ENCODE measurements around the gene ZBTB1.

Gene ZBTB1

GRCh38 chr14:64504310-64504896, at the start of gene ZBTB1:
TSS of gene ZBTB1 (plus strand) at chr14:64504770. CDS start at chr14:64521505, 16,735 bp downstream.
- peak; percentile 75 for DNase-seq (ENCODE audit: low spot score)

- DNase-seq (ENCODE audit: low spot score): no peak
These were observed 45.0 kb upstream of the ZBTB1 start for GRCh38 chr14:64459405-64460136.

- no peak for DNase-seq (ENCODE audit: low spot score)
These were observed 43.3 kb upstream of the ZBTB1 start for GRCh38 chr14:64461221-64461620.

GRCh38 chr14:64463195-64463594, 41.4 kb upstream of the ZBTB1 start:
- no peak for DNase-seq (ENCODE audit: low spot score)

- no peak for DNase-seq (ENCODE audit: low spot score)
These were observed 40.7 kb upstream of the ZBTB1 start for GRCh38 chr14:64463873-64464272.

- DNase-seq (ENCODE audit: low spot score): no peak
These were observed 39.9 kb upstream of the ZBTB1 start for GRCh38 chr14:64464651-64465050.

GRCh38 chr14:64465191-64465822, 39.3 kb upstream of the ZBTB1 start, which contains the start of gene AKAP5:
TSS of gene AKAP5 (plus strand) at chr14:64465499. CDS start at chr14:64468395, 2,896 bp downstream.
- peak; percentile 50 for DNase-seq (ENCODE audit: low spot score)

GRCh38 chr14:64465831-64466554, 38.6 kb upstream of the ZBTB1 start:
- DNase-seq (ENCODE audit: low spot score): peak; percentile 67

- no peak for DNase-seq (ENCODE audit: low spot score)
These were observed 37.5 kb upstream of the ZBTB1 start for GRCh38 chr14:64467101-64467500.

- DNase-seq (ENCODE audit: low spot score): no peak
These were observed 37.0 kb upstream of the ZBTB1 start for GRCh38 chr14:64467566-64467965.

- DNase-seq (ENCODE audit: low spot score): no peak
These were observed 36.1 kb upstream of the ZBTB1 start for GRCh38 chr14:64468451-64468850.

GRCh38 chr14:64474041-64474440, 30.5 kb upstream of the ZBTB1 start:
- DNase-seq (ENCODE audit: low spot score): no peak

GRCh38 chr14:64474698-64475097, 29.9 kb upstream of the ZBTB1 start:
- DNase-seq (ENCODE audit: low spot score): no peak

- DNase-seq (ENCODE audit: low spot score): no peak
These were observed 28.8 kb upstream of the ZBTB1 start for GRCh38 chr14:64475585-64476273.

- no peak for DNase-seq (ENCODE audit: low spot score)
These were observed 28.1 kb upstream of the ZBTB1 start for GRCh38 chr14:64476438-64476837.

- DNase-seq (ENCODE audit: low spot score): peak; percentile 43
These were observed 25.8 kb upstream of the ZBTB1 start for GRCh38 chr14:64478634-64479250.

GRCh38 chr14:64488590-64489099, 15.9 kb upstream of the ZBTB1 start:
- DNase-seq (ENCODE audit: low spot score): no peak

- DNase-seq (ENCODE audit: low spot score): no peak
These were observed 12.9 kb upstream of the ZBTB1 start for GRCh38 chr14:64491637-64492036.

GRCh38 chr14:64493455-64493854, 11.1 kb upstream of the ZBTB1 start:
- no peak for DNase-seq (ENCODE audit: low spot score)

GRCh38 chr14:64495252-64495651, 9.3 kb upstream of the ZBTB1 start:
- DNase-seq (ENCODE audit: low spot score): no peak

GRCh38 chr14:64496764-64497163, 7.8 kb upstream of the ZBTB1 start:
- no peak for DNase-seq (ENCODE audit: low spot score)

Measured in AG08395 (cell line).